Activated gamma-delta T cell (primary cell): ENCODE results near the gene SLC4A4.

Experiments used
- DNase-seq: peaks from one replicate; lab custom pipeline; 2025; lab: John Stamatoyannopoulos, UW

SLC4A4 gene

GRCh38 chr4:71356924-71357663 lies 18.3 kb downstream of the SLC4A4 start:
- DNase-seq, result no peak

- DNase-seq, result no peak
These were observed 22.0 kb downstream of the SLC4A4 start for GRCh38 chr4:71360844-71361243.

DNA sequence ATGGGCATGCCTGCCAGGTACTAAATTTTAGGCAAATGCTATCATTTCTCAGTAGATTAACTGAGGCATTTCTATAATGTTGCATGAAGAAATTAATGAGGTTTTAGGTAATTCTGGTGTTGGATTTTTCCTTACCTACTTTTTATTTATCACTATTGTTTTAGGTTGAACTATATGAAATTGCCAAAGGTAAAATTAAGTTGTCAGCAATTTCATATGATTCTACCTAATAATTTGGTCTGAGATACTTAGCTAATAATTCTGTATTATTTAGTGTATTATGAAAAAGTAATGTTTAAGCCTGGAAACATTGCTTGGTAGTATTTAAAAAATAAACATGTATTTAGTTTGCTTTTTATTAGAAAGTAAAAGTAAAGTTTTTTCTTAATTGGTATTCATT lies 22.7 kb downstream of the SLC4A4 start:
- DNase-seq, result no peak

- no peak for DNase-seq
These were observed 27.9 kb downstream of the SLC4A4 start for GRCh38 chr4:71366766-71367165.

GRCh38 chr4:71367546-71367945 lies 28.7 kb downstream of the SLC4A4 start:
- DNase-seq, result no peak

DNA sequence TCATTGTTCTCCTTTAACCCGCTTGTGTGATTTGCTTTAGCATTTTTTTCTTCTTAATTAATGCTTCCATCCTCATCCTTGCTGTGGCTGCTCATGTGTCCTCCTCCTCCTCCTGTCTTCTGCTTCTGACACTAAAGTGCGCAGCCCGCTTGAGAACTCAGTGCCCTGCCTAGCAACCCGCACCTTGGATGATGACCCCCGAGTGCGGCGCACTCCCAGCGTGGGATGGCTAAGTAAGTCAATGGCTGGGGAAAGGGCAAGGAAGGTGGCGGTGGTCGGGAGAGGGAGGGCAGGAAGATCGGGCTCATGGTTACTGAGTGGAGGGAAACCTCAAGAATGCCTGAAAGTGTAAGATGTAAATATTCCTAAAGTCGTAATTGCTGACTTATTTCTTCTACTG lies 30.1 kb downstream of the SLC4A4 start:
- DNase-seq, result no peak

GRCh38 chr4:71369536-71369935 lies 30.7 kb downstream of the SLC4A4 start:
- no peak for DNase-seq

- no peak for DNase-seq
These were observed 36.7 kb downstream of the SLC4A4 start for GRCh38 chr4:71375494-71375893.

GRCh38 chr4:71377561-71377960 lies 38.7 kb downstream of the SLC4A4 start:
- DNase-seq, result no peak

DNA sequence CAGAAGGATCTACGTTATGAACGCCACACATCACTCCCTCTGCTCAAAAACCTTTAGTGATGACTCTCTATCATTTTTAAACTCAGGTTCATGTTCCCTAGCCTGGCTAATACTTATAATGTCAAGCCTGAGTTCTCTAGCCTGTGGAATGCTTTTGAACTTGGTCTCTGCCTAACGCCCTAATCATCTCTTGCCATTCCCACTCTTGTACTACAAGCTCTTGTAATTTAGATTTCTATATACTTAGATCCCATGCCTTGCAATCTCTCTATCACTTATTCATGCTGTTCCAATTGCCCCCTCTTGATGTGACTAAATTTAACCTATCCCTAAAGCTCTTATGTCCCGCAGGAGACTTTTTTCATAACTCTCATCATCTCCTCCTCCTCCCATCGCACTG lies 40.3 kb downstream of the SLC4A4 start:
- no peak for DNase-seq

DNA sequence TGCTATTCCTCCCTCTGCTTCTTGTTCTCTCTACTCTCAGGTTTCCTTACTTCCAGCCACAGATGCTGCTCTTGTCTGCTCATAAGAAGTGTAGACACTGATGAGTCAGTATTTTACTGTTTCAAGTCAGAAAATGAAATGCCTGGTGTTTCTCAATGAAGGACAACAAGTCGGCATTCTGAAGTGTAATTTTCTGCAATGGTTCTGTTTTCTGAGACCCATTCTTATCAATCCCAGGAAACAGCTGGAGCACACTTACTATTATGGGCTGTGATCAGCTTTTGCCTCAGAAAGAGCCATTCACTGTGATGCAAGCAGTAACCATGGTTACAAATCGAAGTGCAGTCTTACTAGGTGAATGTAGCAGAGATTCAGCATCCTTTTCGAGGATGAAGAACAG lies 42.0 kb downstream of the SLC4A4 start:
- no peak for DNase-seq

- no peak for DNase-seq
These were observed 43.5 kb downstream of the SLC4A4 start for GRCh38 chr4:71382125-71382899.

- DNase-seq, result no peak
These were observed 44.2 kb downstream of the SLC4A4 start for GRCh38 chr4:71382900-71383560.

GRCh38 chr4:71383984-71384383 lies 45.2 kb downstream of the SLC4A4 start:
- no peak for DNase-seq

GRCh38 chr4:71389149-71389827 lies 50.5 kb downstream of the SLC4A4 start:
- DNase-seq, result no peak

- DNase-seq, result no peak
These were observed 53.3 kb downstream of the SLC4A4 start for GRCh38 chr4:71392109-71392508.

DNA sequence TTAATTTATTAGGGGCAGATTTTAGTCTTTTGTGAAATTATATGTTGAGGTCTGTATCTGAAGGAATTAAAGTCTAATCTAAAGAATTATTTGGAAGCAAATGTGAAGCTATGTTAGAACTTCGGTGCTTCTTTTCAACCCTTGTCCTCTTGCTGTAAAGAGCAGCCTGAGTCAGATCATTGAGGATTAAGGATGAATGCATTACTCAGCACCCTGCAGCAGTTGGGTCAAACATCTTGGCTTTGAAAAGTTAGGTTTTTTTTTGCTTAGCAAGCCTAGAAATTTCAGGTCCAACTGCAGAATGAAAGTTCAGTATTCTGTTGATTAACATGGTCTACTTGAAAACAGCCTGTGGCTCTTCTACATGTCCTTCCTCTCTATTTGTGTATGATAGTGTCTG lies 57.6 kb downstream of the SLC4A4 start:
- DNase-seq, result no peak

DNA sequence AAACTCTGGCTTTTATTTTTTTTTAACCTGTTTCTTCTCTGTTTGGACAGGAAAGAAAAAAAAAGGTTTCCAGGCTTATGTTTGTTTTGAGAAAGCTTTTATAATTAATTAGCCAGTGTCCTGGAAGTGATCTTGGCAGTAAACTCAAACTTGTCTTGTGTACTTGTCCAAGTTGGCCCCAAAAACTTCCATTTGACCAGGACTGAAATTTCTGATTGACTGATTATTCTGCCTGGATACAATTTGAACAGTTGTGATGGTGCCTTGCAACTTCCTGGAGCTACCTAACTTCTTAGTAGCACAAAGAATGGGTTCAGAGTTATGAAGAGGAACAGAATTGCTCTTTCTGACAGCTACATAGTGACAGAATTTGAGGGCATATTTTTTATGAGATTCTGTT lies 62.0 kb downstream of the SLC4A4 start:
- no peak for DNase-seq

- DNase-seq, result no peak
These were observed 63.8 kb downstream of the SLC4A4 start for GRCh38 chr4:71402616-71403015.

- no peak for DNase-seq
These were observed 65.2 kb downstream of the SLC4A4 start for GRCh38 chr4:71404049-71404448.

GRCh38 chr4:71405791-71406190 lies 67.0 kb downstream of the SLC4A4 start:
- no peak for DNase-seq

- DNase-seq, result no peak
These were observed 67.7 kb downstream of the SLC4A4 start for GRCh38 chr4:71406459-71406963.
